GM12874 (cell line): ENCODE data around the gene DLX5.

Source experiments
- CTCF ChIP-seq: IDR thresholded peaks from 2 replicates; pipeline ENCODE4 v1.5.1; 2011; ENCODE audit warnings: low read depth, mild to moderate bottlenecking, control low read depth, low read length, moderate library complexity; ENCODE audit not compliant: insufficient read depth

The DLX5 gene

DNA sequence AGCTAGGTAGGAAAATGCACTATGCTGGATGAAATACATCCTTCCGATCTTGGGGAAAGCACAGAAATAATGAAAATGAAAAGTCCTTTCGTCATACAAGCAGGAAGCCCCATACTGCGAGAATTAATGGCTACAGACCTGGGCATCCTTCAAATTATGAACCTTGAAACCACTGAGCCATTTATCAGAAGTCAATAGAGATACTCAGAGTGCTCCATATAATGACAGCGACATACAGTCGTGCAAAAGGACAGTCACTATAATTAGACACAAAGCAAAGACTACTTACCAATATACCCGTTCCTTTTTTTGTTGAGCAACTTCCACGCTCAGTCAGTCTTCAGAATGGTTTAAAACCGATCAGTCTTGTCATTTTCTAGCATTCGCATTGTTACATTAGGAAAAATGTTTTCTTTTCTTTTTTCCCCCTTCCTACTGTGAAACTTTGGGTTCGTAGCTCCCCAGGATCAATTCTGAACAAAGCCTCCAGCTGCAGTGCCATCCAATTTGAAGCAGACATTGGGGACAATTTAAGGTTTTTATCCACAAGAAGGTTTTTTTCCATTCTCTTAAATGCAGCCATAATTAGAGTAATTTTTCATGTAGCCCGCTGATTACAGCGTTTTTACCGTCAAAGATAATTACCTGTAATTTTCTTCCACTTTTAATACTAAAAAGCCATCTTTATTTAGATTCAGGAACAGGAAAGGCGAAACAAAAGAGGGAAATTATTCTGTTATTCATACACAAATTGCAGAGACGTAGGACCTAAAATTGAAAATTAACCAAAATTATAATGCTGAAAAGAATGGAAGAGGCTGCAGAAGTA is 12.9 kb downstream of the DLX5 start:
- no peak for TF ChIP-seq CTCF

DNA sequence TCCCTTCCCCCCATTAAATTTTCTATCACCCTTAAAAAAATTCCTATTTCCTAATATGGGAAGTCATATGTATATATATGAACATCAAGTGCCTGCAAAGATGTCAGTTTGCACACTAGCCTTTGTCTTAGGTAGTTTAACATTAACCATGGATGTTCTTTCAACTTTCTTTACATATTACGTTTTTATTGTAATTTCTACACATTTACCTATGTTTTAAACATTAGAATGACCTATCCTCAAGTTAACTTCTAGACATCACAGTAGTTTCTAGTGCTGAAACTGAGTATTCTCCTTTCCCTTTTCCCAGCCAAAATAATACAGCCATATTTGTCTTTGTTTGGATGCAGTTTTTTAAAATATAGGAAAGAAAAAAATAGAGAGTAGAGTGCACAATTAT is 13.5 kb downstream of the DLX5 start:
- no peak for TF ChIP-seq CTCF

DNA sequence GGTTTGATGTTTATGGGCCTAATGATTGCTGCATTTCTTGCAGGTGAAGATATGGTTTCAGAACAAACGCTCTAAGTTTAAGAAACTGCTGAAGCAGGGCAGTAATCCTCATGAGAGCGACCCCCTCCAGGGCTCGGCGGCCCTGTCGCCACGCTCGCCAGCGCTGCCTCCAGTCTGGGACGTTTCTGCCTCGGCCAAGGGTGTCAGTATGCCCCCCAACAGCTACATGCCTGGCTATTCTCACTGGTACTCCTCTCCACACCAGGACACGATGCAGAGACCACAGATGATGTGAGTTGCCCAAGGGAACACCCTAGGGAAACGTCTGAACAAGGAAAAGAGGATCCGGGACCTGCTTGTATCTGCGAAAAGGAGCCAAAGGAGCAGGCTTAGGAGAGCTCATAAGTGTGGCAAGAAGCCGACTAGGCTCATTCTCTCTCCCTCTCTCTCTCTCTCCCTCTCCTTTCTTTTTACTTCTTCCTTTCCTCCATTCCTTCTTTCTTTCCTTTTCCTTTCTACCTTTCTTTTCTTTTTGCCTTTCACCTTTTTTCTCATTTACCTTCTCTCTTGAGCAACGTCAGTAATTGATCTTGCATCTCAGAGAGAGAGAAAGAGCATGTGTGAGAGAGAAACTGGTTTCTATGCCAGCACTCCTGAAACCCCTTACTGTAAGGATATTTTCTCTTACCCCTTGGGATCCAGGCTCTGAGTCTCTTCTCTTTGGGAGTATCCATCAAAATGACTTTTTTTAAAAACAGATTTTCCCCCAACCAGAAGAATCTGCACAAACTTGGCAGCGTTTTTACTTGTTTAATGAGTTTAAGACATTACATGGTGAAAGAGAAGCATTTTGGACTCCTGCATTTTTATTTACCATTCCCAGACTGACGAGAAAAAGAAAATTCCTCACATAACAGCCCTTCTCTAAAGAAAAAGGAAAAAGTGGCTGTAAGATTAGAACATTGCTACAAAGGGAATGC is 14.6 kb downstream of the DLX5 start:
- TF ChIP-seq CTCF, result no peak

DNA sequence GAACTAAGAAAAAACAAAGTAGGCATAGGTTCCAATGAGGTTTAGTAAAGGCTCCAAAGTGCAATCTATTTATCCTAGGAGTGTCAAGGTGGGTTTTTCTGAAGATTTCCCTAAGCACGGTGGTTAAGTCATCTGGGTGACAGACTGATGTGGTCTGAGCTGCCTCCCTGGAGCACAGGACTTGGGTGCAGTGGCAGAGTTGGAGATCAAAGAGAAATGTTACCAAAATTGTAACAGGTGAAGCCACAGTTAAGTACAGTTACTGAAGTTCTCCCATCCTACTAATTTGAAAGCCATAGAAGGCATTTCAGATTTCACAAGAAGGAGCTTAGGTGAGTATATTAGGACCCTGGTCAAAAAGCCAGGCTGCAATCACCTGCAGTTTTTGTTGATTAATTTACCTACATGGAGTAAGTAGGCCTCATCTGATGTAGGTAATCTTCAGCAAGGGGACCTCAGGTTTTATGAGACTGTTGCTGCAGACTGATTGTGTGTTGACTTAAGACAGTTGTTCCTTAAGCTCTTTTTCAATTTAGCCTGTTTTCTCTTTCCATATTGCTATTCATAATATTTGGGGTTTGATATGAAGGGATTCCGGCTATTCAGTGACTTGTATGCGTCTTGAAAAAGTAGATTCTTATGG is 16.2 kb downstream of the DLX5 start:
- no peak for TF ChIP-seq CTCF

DNA sequence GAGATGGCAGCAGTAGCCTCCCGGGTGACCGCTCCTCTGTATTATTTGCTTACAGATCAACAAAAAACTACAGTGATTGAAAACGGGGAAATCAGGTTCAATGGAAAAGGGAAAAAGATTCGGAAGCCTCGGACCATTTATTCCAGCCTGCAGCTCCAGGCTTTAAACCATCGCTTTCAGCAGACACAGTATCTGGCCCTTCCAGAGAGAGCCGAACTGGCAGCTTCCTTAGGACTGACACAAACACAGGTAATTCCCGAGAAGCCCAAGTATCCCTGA is 17.1 kb downstream of the DLX5 start:
- TF ChIP-seq CTCF, result no peak

DNA sequence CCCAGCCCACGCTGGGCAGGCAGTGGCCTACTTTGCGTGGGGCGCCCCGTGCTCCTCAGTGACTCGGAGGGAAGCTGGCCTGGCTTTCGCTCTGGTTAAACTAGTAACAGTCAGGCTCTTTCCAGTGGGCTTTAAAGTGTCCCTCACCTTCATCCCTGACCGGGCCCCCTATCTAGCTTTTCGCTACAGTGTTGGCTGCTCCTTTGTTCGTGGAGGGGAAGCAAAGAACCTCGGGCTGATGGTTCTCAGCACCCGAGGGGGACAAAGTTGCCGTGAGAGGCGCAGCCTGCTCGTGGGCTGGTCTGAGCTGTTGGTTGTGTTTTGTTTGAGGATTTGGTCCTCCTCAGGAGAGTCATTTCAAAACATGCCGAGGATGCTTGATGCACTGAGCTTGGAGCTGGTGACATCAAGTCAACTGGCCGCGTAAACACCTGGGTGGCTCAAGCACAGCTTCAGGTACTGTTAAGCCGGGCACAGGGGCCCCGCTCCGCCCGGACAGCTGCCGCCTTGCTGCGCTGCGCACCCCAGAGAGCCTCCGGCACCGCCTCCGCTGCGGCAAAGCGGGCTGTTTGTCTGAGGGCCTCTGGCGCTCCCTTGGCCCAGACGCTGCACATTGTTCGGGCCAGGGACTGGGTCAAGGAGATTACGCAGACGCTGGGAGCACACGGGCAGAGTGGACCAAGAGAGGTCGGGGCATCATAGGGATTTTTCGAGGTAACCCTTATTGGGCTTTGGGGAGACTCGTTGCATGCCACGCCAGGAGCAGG is 17.6 kb downstream of the DLX5 start:
- no peak for TF ChIP-seq CTCF
